ENCODE data around the gene SERPINA12.

SERPINA12 gene, protein sequence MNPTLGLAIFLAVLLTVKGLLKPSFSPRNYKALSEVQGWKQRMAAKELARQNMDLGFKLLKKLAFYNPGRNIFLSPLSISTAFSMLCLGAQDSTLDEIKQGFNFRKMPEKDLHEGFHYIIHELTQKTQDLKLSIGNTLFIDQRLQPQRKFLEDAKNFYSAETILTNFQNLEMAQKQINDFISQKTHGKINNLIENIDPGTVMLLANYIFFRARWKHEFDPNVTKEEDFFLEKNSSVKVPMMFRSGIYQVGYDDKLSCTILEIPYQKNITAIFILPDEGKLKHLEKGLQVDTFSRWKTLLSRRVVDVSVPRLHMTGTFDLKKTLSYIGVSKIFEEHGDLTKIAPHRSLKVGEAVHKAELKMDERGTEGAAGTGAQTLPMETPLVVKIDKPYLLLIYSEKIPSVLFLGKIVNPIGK

DNA sequence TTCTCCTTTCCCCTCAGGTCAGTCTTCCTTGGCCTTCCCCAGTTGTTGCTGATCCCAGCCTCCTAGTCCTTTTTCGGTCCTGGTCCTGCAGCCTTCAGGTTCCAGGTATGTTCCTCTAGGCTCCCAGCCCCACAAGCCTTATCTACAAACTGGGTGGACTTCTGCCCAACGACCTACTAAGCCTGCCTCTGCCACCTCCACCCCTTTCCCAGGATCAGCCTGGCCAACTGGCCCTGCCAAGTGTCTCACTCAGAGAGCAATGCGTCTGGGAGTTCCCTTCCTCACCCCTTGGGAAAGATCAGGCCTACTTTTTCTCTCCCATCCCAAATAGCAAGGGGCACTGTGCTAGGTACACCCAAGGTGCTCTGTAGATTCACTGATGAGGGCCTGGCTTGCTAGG is at the start of gene SERPINA12:
SERPINA12 (minus strand) TSS at position 114 of the 400 bp plus-strand sequence. CDS start 11,072 bp downstream, outside the sequence.
- DNase-seq (ENCODE audit: low read depth in 1 of 2, low spot score in 1 of 2) = no peak

DNA sequence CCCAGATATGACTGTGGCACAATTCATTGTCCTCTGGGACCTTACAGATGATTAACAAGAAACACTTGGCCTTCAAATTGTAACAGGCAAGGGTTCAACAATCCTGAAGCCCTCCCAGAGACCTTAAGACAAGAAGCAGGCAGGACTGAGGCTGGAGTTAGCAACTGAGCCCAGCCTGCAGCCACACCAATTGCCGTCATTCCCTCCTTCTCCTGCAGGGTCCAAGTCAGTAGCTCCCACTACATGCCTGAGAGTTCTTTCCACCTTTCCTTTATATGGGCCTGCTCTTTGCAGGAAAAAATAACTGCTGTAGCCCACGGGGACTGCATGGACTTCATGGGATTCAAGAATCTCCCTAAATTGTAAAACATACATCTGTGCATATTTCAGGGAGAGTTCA is 49.6 kb upstream of the SERPINA12 start:
- no peak for DNase-seq (ENCODE audit: low read depth in 1 of 2, low spot score in 1 of 2)

DNA sequence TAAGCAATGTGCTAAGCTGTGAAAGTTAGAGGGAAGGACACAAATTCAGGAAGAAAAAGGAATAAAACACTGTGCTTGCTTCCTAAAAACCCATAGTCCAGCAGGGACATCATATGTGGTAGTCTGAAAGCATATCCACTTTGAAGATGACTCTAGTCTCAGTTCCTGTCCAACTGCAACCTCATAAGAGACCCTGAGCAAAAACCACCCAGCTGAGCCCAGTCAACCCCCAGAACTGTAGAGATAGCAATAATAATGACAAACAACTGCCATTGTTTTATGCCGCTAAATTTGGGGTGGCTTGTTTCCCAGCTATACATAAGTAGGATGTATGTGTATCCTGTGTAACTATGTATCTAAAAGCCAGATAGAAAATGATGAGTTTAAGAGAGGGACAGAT is 48.1 kb upstream of the SERPINA12 start:
- DNase-seq (ENCODE audit: low read depth in 1 of 2, low spot score in 1 of 2) = no peak

DNA sequence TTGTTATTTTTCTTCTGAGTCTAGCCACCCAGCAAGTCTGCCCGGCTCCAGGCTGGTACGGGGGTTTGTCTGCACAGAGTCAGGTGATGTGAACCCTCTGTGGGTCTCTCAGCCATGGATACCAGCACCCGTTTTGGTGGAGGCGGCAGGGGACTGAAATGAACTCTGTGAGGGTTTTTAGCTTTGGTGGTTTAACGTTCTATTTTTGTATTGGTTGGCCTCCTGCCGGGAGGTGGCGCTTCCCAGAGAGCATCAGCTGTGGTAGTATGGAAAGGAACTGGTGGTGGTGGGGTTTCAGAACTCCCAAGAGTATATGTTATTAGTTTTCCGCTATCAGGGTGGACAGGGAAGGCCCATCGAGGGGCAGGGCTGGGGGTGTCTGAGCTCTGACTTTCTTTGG is 46.7 kb upstream of the SERPINA12 start:
- DNase-seq (ENCODE audit: low read depth in 1 of 2, low spot score in 1 of 2) = no peak

DNA sequence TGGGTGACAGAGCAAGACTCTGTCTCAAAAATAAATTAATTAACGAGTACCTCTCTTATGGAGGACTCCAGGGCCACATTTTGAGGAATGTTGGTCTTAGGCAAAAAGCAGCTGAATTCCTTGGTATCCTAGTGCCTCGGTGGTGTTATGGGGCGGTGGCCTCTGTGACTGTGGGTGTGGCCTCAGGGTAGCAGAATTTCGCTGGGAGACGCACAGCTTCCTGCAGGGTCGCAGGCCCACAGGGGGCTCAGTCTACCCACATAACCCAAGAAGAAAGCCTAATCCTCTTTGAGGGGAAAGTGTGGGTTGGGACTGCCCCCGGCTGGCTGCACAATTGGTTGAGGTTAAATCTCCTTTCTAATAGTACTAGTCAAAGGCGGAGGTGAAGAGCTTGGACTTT is 40.8 kb upstream of the SERPINA12 start:
- DNase-seq (ENCODE audit: low read depth in 1 of 2, low spot score in 1 of 2) = no peak

DNA sequence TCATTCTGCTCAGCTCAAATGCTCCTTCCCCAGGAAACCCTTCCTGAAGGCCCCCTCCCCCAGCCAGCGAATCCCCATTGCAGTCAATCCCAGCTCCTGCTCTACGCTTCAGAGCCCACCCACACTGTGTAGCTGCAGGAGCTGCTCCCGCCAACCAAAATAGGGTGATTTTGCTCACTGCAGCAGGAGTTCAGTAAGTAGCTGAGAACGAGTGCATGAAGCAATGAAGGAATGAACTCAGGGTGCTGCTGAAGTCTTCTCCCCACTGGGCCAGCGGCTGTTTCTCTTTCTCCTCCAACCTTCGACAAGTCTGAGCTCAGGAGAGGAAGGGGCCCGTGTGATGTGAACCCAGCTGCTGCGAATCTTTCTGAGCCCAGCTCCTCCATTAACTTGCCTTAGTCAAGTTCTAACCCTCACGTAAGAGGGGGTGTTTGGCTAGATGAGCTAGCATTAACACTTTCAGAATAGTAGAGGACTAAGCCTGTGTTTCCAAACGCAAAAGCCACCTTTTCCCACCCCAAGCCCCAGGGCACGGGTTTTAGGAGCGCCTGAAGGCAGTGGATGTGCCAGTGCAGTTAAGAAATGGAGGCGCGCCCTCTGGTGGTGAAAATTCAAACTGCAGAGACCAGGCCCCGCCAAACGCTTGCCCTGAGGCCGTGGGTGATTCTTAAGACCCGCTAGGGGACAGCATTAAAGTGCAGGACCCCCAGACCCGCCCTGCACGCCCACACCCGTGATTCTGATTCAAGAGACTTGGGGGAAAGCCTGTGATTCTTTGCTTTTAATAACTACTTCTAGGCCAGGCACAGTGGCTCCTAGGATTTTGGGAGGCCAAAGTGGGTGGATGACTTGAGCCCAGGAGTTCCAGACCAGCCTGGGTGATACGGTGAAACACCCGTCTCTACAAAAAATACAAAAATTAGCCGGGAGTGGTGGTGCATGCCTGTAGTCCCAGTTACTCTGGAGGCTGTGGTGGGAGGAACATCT is 40.0 kb upstream of the SERPINA12 start:
- peak; percentile 34 to 42 for DNase-seq (ENCODE audit: low read depth in 1 of 2, low spot score in 1 of 2)

DNA sequence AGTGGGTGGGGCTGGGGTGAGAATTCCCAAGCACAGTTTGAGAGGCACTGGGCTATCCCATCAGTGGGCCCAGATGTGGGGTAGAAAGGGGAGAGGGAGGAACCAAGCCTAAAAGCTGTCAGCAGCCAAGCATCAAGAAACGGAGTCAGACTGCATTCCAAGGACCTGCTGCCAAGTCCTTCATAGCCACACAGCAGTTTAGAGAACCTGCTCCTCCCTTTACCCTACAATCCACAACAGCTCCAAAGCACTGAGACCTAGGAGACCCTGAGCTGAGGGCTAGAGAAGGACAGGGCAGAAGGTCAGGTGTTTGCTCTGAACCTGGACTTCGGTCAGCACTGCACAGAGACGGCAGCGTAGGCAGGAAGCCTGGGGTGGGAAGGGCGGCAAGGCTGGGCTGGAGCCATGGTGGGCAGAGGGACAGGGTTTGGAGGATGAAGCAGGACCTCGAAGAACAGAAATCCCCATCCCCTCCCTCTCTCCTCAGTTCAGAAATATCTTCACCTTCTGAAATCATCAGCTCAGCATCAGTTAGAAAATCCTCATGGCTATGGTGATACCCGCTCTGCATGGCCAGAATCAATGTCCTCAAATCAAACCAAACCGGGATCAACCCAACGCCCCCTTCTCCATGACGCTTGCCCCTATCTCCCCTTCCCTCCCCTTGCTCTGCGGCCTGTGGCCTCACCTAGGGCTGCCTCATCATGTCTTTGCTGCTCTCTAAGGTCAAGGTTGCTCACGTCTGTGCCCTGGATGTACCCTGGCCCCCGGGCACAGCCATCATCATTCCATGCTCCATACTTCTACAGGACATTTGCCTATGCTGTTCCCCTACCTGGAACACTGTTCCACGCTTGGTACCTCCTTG is 39.1 kb upstream of the SERPINA12 start:
- no peak for DNase-seq (ENCODE audit: low read depth in 1 of 2, low spot score in 1 of 2)

DNA sequence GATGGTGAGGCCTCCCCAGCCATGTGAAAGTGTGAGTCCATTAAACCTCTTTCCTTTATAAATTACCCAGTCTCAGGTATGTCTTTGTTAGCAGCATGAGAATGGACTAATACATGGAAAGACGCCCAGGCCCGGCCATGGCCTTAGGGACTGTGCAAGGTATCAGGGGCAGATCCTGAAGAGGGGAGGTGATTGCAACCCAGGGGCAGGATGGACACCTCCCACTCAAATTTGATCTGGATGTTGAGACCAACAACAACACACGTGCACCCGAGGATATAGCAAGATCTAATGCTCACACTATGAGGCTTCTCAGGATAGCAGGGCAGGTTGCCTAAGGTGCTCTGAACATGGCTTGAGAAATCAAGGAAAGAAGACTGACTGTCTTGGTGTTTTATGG is 38.5 kb upstream of the SERPINA12 start:
- DNase-seq (ENCODE audit: low read depth in 1 of 2, low spot score in 1 of 2) = no peak

DNA sequence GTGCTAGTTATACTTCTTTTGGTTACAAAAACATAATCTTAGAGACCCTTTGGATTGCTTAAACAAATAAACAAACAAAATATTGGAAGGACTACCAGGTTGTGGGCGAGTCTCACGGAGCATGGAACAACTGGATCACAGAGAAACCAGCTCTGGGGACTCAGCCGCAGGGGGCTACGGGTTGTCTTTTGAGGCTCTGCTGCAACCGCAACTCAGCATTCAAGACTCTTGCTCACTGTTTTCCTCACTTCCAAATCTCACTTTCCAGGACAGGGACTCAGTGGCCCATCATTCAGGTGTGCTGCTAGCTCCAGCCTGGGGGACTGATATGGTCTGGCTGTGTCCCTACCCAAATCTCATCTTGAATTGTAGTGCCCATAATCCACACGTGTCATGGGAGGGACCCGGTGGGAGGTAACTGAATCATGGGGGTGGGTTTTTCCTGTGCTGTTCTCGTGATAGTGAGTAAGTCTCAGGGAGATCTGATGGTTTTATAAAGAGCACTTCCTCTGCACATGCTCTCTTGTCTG is 37.9 kb upstream of the SERPINA12 start:
- no peak for DNase-seq (ENCODE audit: low read depth in 1 of 2, low spot score in 1 of 2)

DNA sequence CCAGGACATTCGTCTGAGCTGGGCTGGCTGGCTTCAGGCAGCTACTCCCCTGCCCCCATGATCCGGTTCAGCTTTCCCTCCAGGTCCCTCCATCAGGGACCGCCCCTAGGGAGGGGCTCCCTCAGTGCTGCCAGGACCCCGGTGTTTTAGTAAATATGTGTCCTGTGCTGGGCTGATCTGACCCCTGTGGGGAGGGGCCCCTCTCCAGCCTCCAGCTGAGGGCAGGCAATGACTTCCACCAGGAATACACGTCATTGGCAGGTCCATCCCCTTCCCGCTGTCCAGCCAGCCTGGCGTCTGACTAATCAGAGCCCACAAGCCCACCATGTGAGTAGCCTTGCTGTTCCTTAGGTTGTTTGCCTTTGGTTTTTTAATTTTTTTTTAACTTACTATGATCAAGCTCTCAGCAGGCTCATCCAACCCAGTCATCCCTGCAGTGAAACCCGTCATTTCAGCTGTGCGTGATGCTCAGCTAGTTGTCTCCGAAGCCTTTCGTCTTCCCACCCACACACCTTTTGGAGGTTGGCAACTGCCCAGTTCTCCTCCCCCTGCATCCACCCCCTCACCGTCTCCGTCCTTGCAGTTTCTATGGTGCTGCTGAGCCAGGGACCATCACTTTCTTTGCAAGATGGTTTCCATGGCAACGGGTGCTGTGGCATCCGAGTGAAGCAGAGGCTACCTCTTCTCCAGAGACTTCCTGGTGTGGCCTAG is 36.0 kb upstream of the SERPINA12 start:
- no peak for DNase-seq (ENCODE audit: low read depth in 1 of 2, low spot score in 1 of 2)

DNA sequence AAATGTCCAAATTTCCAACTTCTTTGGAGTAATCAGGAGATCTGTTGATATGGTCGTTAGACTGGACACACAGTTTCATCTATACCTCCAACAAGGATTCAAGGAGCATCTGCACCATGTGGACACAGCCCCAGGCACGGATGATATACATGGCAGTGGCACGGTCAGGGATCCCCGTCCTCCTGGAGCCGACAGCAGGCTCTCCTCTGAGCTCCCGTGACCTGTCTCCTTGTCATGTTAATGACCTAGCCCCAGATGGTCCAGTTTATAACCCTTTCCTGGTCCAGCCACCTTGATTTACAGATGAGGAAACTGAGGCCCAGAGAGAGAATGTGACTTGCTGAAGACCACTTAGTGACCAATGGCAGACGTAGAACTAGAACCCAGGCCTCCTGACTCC is 35.5 kb upstream of the SERPINA12 start:
- DNase-seq (ENCODE audit: low read depth in 1 of 2, low spot score in 1 of 2) = no peak

DNA sequence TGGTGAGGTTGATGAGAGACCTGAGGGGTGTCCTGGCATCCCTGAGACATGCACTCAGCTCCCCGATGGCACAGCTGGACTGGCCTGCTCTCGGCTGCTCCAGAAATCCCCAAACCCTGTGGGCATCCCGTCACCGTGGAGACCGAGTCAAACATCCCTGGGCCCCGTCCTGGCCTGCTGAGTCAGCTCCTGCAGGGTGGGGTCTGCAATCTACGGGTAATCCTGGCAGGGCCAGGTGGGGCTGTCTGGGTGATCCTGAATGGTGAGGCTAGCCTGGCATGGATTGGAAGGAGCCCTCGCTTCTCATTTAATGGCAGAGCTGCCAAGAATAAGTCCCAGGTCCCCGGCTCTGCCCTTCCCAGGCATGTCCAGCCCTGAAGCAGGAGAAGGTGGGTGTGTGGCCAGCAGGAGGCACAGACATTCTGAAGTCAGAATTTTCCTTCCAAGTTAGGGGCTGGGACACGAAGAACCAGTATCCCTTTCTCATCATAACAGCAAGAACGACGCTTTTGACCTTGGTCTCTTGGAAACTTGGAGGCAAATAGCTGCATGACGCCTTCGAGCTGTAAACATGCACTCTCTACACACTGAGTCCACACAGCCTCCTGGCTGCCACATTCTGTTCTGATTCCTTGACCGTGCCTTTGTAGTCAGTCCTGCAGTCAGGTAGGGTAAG is 34.3 kb upstream of the SERPINA12 start:
- DNase-seq (ENCODE audit: low read depth in 1 of 2, low spot score in 1 of 2) = no peak

DNA sequence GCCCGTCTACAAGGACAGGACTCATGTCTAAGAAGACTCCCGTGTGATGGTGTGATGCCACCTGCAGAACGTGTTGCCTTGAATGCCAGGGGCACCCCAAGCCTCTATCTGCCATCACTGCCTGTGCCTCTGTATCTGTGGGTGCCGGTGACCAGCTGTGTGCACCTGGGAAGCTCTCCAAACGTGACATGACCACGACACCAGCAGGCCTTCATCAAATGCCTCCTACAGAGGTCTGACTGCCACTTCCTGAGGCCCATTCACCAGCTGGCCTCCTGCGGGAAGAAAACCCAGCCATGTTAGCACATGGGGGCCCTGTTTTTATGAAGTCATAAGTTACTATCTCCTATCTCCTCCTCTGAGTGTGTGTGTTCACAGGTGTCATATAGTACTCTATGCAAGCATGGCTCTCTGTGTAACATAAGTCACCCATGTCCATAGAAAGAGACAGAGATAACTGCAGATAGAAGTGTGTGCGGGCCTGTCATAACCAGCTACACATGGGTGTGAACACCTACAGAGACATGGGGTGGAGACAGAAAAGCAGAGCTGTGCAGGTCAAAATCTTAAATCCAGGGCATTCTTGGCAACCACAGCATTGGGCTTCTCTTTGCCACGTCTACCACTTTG is 33.7 kb upstream of the SERPINA12 start:
- no peak for DNase-seq (ENCODE audit: low read depth in 1 of 2, low spot score in 1 of 2)

DNA sequence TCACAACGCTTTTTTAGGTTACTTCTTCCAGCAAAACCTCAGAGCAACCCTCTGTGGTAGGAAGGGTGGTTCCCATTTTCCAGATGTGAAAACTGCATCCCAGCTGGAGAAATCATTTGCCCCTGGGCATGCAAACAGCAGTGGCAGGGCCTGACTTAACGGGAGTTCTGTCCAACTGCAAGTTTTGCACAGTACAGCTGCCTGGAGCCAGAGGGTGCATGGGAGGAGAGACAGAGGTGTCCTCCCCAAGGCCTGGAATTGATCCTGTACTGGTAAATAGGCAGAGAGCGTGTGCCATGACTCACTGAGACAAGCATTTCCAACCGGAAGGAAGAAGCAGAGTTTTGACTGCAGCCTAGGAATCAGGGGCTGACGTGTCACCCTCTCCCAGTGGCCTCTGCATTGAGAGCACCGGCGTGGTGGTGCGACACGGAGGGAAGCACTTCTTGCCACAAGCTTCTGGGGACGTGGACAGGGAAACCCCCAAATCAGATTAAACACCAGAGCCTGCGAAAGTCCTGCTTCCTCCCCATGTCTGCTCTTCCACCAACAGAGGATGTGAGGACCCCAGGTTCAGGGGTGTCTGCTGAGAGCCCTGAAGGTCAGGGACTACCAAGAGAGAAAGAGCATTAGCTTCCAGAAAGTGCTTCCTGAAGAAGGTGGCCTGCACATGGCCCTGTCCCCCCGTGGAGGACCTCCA is 33.0 kb upstream of the SERPINA12 start:
- DNase-seq (ENCODE audit: low read depth in 1 of 2, low spot score in 1 of 2) = no peak

DNA sequence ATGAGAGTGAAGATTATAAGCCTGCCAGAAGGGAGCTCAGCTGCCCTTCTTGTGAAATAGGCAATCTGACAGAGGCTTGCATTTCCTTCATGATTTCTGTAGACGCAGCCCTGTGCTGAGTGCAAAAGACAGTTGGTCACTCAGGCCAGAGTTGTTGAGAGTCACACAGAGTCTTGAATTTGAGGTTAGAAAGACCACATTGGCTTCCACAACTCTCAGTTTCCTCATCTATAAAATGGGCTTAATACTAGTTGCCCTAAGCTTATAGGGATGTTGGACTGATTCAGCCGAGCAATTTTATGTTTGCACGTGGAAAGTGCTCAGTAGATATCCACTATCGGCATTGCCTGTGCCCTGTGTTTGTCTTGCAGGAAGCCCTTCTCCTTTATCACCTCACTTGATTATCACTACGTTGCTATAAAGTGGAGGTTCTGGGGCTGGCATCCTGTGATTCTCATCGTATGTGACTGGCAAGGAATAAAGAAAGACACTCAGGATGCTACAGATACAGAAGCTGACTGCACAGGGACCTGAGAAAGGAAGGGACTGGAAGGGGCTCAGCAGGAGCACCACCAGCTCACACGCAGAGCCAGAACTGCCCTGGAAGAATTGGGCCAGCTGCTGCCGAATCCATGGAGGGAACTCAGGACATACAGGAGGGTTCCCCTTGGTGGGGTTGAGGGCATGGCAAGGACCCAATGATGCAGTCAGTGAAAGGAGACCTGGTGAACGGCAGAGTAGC is 32.1 kb upstream of the SERPINA12 start:
- DNase-seq (ENCODE audit: low read depth in 1 of 2, low spot score in 1 of 2) = no peak

DNA sequence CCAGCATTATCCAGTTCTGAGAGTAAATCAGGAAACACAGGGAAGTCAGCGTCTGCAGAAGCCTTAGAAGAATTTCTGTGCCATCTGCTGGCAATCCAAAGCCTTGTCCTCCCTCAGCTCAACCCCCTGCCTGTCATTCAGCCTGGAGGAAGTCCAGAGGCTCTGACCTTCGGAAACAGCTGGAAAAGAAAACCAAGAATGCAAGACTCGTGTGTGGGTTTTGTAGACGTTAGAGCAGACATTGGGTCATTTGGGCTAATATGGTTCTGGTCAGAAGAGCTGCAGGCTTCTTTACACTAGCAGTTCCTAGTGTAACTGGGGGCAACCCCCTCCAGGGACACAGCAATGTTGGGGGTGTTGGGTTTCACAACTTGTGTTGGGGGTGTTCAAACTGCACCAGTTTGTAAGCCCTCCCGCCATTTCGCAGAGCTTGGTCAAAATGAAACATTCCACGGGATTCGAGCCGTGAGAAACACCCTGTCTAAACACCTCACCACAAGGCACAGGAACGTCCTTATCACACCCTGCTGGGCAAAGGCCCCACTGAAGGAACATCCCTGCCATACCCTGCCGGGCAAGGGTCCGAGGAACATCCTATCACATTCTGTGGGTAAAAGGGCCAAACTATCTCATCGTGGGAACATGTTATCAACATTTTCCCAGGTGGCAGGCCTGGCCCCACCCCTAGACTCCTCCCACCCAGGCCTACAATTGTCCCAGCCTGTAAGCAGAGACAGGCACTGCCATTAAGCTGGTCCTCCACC is 30.9 kb upstream of the SERPINA12 start:
- no peak for DNase-seq (ENCODE audit: low read depth in 1 of 2, low spot score in 1 of 2)

DNA sequence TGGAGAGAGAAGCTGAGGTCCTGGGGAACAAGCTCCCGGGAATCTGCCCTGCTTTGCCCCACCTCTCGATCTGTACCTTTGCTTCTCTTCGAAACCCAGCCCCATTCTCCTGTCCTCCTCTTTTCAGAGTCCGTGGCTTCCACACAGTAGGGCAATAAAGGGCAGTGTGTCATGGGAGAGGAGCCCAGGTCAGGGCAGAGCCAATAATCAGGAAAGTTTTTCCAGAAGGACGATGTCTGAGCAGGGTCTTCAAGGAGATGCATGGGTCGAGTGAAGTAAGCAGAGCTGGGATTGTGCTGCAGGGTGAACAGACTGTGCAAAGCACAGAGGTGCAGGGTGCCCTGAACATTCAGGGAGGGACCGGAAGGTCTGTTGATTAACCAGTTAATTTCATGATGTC is 29.9 kb upstream of the SERPINA12 start:
- no peak for DNase-seq (ENCODE audit: low read depth in 1 of 2, low spot score in 1 of 2)

Data from activated CD4-positive, alpha-beta T cell treated with anti-CD3 and anti-CD28 coated beads, Interleukin-2, amount 50 U/mL, for 24 hours (primary cell).